GM12892 (cell line): ENCODE results near the gene PYROXD2.
A peak's percentile ranks its signal among the peaks of the same experiment; 100 is the strongest.

Source experiments
- DNase-seq: peaks from one replicate; pipeline ENCODE4 v3.0.0; 2011; ENCODE audit not compliant: insufficient read length
- FAIRE-seq: peaks from 2 replicates; lab custom pipeline; 2011; peaks lifted over from hg19 to GRCh38; lab: Jason Lieb, UNC
- POLR2A ChIP-seq: IDR thresholded peaks from 2 replicates; pipeline ENCODE4 v1.6.1; 2011; ENCODE audit warnings: low read depth, low read length, control low read depth
- POLR2AphosphoS5 ChIP-seq: IDR thresholded peaks from 2 replicates; pipeline ENCODE4 v1.6.1; 2011; ENCODE audit warnings: low read depth, low read length, control low read depth
- TAF1 ChIP-seq: IDR thresholded peaks from 2 replicates; pipeline ENCODE4 v1.6.1; 2011; ENCODE audit warnings: low read depth, mild to moderate bottlenecking, control low read depth, low read length, borderline replicate concordance

Gene PYROXD2

GRCh38 chr10:98432330-98432729 lies 17.3 kb upstream of the PYROXD2 start:
- no peak for TF ChIP-seq POLR2AphosphoS5
- no peak for TF ChIP-seq TAF1
- TF ChIP-seq POLR2A, result no peak
- DNase-seq, result no peak
- no peak for FAIRE-seq

DNA sequence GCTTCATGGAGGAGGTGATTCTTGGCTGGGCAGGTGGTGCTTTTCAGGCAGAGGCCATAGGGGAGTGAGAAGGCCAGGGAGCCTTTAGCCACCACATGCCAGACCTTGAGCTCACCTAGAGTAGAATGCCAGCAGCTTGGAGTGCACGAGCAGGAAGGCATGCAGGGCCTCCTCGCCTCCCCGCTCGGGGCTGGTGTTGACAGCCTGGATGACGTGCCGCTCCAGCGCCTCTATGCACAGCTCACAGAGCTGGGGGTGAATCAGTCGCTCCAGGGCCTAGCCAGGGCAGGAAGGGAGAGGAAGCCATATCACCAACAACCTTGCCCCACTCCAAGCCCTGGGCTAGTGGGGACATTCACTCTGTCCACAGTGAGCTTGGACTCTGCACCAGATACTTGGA lies 16.0 kb upstream of the PYROXD2 start:
- DNase-seq (no peak), FAIRE-seq (no peak)
- TF ChIP-seq POLR2A, result no peak
- no peak for TF ChIP-seq TAF1
- no peak for TF ChIP-seq POLR2AphosphoS5

DNA sequence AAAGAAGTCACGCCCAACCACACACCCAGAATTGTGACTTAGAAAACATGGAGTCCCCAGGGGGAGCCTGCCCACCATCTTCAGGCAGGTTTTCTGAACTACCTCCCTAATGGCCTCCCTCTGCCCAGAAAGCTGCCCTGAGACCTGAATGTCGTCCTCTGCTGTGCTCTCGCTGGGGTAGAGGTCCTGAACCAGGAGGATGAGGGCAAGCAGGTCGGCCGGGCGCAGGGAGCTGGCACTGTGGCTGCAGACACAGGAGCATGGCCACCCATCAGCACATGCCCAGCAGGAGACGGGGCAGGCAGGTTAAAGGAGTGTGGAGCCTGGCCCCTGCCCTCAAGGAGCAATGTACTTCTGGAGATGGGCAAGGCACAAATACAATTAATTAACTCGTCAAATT lies 15.4 kb upstream of the PYROXD2 start:
- no peak for FAIRE-seq
- DNase-seq, result no peak
- TF ChIP-seq TAF1 (no peak), POLR2A (no peak), POLR2AphosphoS5 (no peak)

DNA sequence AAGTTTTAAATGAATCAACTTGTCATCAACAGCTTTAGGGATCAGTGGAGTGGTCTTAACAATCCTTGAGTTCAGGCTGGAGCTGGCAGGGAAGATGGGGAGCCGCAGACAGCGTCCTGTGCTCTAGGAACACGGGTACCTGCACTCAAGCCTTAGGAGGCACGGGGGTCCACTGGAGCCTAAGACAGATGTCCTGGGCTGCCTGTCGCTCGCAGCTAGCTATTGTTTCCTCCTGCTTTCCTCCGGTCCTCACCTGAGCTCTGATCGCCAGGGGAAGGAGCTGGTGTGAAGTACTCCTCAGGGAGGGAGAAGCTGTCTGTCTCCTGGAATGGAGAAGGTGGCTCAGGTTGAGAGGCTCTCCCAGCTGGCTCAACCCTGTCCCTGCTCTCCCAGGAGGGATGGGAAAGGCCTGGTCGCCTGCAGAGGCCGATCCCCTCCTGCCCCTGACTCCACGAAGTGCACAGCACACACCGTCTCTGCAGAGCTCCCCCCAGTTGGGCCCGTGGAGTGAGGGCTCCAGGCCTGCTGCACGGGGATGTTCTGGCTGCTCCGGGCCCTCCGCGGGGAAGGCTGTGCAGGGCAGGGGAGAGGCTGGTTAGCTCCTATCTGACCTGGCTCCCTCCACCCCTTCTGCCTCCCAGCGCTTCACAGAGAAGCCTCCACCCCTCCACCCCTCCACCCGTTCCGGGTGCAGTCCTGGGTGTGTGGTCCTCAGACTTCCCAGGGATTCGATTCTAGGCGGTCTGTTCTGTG lies 14.5 kb upstream of the PYROXD2 start:
- TF ChIP-seq POLR2AphosphoS5, result no peak
- TF ChIP-seq POLR2A, result no peak
- no peak for TF ChIP-seq TAF1
- DNase-seq, result no peak
- no peak for FAIRE-seq

DNA sequence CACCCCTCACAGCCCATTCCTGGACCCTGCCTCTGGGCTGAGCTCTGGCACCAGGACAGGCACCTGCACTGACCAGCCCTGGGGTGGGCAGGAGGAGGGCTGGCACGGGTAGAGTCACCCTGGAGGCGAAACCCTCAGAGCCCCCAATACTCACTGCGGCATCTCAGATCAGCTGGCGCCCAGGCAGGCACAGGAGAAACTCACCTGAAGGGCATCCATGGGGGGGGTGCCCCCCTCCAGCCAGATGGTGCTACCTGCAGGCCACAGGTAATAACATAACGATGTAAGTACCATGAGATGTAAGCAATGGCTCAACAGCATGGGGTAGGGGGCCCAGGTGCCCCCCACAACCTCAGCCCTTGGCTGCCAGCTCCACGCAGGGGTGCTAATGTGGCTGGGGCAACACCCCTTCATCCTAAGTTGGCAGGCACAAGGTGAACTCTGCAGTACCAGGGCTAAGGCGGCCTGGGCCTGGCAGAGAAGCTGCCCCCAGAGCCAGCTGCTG lies 12.1 kb upstream of the PYROXD2 start:
- TF ChIP-seq POLR2A (no peak), TAF1 (no peak), POLR2AphosphoS5 (no peak)
- FAIRE-seq (no peak), DNase-seq (no peak)

- FAIRE-seq, result peak; percentile 83
Measured at GRCh38 chr10:98425511-98426352, 10.8 kb upstream of the PYROXD2 start.

DNA sequence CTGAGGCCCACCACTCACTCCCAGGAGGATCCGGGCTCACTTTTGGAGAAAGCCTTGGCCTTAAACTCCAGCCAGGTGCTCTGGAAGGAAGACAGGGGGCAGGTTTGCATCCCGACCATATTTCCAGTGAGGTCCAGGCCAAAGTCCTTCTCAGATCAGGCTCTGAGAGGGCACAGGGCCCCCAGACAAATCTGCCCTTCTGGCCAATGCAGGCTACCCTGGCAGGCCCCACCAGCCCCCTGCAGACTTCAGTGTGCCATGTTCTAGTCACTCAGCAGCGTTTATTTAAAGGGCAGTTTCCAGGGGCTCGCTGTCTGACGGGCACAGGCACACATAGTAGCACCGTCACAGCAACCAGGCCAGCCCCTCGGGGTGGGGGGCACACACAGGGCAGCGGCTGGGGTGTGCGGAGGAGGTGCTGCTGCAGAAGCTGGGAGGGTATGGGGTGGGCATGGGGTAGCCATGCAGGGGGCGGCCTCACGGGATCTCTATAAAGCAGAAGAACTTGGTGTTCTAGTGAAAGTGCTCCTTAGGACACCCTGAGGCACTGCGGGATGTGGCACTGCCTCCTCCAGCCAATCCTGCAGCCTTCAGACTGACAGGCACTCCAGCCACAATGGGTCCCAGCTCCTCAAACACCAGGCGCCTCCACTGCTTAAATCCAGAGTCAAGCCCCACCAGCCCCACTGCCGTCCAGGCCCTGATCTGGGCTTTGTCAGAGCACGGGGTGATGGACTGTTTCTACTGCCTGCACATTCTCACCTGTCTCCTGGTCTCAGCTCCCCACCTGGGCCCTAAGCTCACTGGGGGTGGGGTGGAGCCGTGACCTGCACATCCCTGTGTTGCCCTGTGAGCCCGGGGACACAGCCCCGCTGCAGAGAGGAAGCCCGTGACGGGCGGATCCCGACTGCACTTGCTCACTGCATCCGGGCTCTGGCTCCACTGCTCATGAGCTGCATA lies 9.6 kb upstream of the PYROXD2 start:
- FAIRE-seq (no peak), DNase-seq (no peak)
- TF ChIP-seq POLR2A (no peak), POLR2AphosphoS5 (no peak), TAF1 (no peak)

More at GRCh38 chr10:98425511-98426352, 10.8 kb upstream of the PYROXD2 start:
- peak; percentile 69 for DNase-seq
- TF ChIP-seq POLR2AphosphoS5, result no peak
- TF ChIP-seq TAF1, result no peak

GRCh38 chr10:98423691-98424120 lies 8.7 kb upstream of the PYROXD2 start:
- FAIRE-seq (no peak), DNase-seq (no peak)
- TF ChIP-seq POLR2A (no peak), TAF1 (no peak), POLR2AphosphoS5 (no peak)

DNA sequence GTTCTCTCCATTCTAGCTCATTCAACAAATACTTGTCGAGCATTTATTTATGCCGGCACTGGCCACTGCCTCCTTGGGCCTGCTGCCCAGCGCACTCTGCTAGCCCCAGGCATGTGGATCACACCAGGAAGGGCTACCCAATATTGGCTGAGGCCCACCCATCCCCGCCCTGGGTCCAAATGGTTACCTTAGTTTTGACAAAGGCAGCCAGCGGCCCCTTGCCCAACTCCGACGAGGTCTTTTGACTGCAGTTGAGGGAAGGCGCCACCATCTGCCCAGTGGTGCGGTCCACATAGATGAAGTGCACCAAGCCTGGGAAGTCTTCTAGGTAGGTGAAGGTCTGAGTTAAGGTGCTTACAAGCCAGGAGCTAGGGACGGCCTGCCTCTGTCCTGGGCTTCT lies 7.2 kb upstream of the PYROXD2 start:
- FAIRE-seq (no peak), DNase-seq (no peak)
- TF ChIP-seq TAF1, result no peak
- no peak for TF ChIP-seq POLR2A
- no peak for TF ChIP-seq POLR2AphosphoS5

DNA sequence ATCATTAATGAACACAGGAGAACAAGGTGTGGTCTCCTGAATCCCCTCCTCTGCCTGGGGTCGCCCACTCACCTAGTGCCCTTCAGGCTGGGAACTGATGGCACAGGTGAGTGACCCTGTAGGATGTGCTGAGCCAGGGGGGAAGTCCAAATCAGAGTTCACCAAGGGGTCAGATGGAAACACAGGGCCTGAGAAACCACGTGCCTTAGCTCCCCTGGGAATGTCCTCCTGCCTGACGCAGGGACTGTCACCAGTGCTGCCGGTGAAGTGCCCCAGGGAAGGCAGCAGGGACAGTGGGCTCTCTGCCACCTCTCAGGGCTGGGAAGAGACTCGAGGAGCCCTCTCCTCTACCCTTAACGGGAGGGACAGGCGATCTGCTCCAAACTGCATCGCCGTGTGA lies 5.8 kb upstream of the PYROXD2 start:
- DNase-seq (no peak), FAIRE-seq (no peak)
- TF ChIP-seq TAF1 (no peak), POLR2AphosphoS5 (no peak), POLR2A (no peak)
